CD4-positive, alpha-beta memory T cell (primary cell): ENCODE results near the gene PLCG1. TPM values are rescaled to one million over a fixed set of nuclear protein-coding genes. Genes with fewer than 3 reads are reported as not detected.
A peak's percentile ranks its signal among the peaks of the same experiment; 100 is the strongest.

ENCODE experiments used
- CTCF ChIA-PET: fragments of 350-600 bp; sonication (Branson Sonifier 250); formaldehyde crosslinking; loops from one replicate; lab custom pipeline; 2021; ENCODE audit warnings: inconsistent platforms; ENCODE audit not compliant: partially characterized antibody; lab: Charles Lee
- POLR2A ChIA-PET: fragments of 350-600 bp; sonication (Branson Sonifier 250); formaldehyde crosslinking; loops from one replicate; lab custom pipeline; 2021; ENCODE audit not compliant: partially characterized antibody; lab: Charles Lee
- DNase-seq, 5 donors: peaks; one replicate each; pipeline versions ENCODE4 v3.0.0 to v3.0.0-alpha.2; 2020 to 2022; ENCODE audit warnings: mixed read lengths in 1 of 5
- H3K27ac ChIP-seq: one replicate; pipeline ENCODE4 v1.7.0; 2013; ENCODE audit warnings: low read depth, low read length
- H3K27me3 ChIP-seq: 2 replicates; pipeline ENCODE4 v1.7.0; 2013; ENCODE audit warnings: mild to moderate bottlenecking, low read length, moderate library complexity; ENCODE audit not compliant: insufficient read depth
- H3K36me3 ChIP-seq: 2 replicates; pipeline ENCODE4 v1.7.0; 2013; ENCODE audit warnings: mild to moderate bottlenecking, low read length, moderate library complexity; ENCODE audit not compliant: insufficient read depth
- H3K4me1 ChIP-seq: 2 replicates; pipeline ENCODE4 v1.7.0; 2013; ENCODE audit warnings: mild to moderate bottlenecking, low read length, moderate library complexity; ENCODE audit not compliant: insufficient read depth
- H3K4me3 ChIP-seq, 2 donors: one replicate each; pipeline ENCODE4 v1.7.0; 2013; ENCODE audit warnings: low read length in 2 of 2, mild to moderate bottlenecking in 1 of 2
- H3K9me3 ChIP-seq, 2 donors: one replicate each; pipeline ENCODE4 v1.7.0; 2013; ENCODE audit warnings: low read length in 2 of 2, control low read depth in 1 of 2; ENCODE audit not compliant: control insufficient read depth in 1 of 2
- H3K27ac Mint-ChIP-seq, 7 donors: one replicate each; pipeline ENCODE4 v1.8.0; 2020 to 2021; ENCODE audit warnings: mixed read lengths in 7 of 7, mild to moderate bottlenecking in 6 of 7, inconsistent platforms in 3 of 7, moderate library complexity in 3 of 7
- H3K27me3 Mint-ChIP-seq, 2 donors: one replicate each; pipeline ENCODE4 v1.8.0; 2020 to 2021; ENCODE audit warnings: mixed read lengths in 2 of 2
- H3K36me3 Mint-ChIP-seq, 2 donors: one replicate each; pipeline ENCODE4 v1.8.0; 2020 to 2021; ENCODE audit warnings: mixed read lengths in 2 of 2, inconsistent platforms in 1 of 2, mild to moderate bottlenecking in 1 of 2
- H3K4me1 Mint-ChIP-seq, 4 donors: one replicate each; pipeline ENCODE4 v1.8.0; 2020 to 2021; ENCODE audit warnings: mixed read lengths in 4 of 4, mild to moderate bottlenecking in 1 of 4
- H3K4me3 Mint-ChIP-seq, 8 donors: one replicate each; pipeline ENCODE4 v1.8.0; 2020 to 2021; ENCODE audit warnings: mixed read lengths in 8 of 8, mild to moderate bottlenecking in 7 of 8, moderate library complexity in 6 of 8, inconsistent platforms in 3 of 8
- H3K9me3 Mint-ChIP-seq, 8 donors: one replicate each; pipeline ENCODE4 v1.8.0; 2020 to 2021; ENCODE audit warnings: mixed read lengths in 8 of 8, mild to moderate bottlenecking in 5 of 8, inconsistent platforms in 3 of 8, moderate library complexity in 1 of 8
- intact Hi-C: fragments of 100-400 bp; cut with micrococcal nuclease; formaldehyde crosslinking; loops from one replicate; pipeline ENCODE4 v1.15.1; 2023
- polyA plus RNA-seq, 2 donors: library from polyadenylated mRNA; unstranded; fragments of 300-500 nt; fragmentation: Illumina TruSeq; gene quantifications; one replicate each; pipeline ENCODE4 v1.2.3, GENCODE V29; 2021
- total RNA-seq, 2 experiments: library from RNA; stranded (reverse); gene quantifications; one replicate each; pipeline ENCODE4 v1.2.3, GENCODE V29; 2021

PLCG1 gene
- total and polyA plus RNA-seq, 4 experiments from 2014 or later, result 22.8 to 320 (median 194) TPM

DNA sequence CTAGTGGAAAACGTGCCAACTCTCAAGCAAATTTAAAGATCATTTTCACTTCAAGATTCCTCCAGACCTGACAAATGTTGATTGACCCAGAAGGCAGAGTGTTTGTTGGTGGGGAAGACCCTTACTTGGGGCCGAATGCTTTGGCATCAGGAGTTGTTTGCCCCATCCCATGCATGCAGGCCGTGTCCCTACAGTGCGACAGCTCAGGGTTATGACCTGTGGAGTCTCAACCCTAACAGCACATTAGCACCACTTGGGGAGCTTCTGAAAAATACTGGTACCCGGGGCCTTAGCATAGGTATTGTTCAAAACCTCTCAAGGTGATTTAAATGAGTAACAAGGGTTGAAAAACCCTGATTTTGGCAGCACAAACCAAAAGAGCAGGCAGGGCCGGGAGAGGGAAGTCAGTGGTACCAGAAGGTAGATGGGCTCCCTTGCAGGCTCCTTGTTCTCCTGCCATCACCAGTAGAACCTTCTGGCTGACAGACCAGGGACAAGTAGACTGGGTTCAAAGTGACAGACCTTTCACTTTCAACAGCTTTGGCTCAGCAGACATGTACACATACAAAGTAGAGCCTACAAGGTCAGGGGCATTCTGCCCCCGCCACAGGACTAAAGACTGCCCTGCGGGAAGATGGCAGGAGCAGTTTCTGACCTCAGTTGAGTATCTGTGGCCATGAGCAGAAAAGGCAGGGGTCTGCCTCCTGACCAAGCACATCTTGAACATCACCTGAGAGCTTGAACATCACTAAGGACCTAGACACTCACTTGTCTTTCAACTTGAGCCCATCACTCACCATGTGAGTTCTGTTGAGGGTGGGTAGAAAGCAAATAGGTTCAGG lies 39.6 kb downstream of the PLCG1 start:
- peaks cover 18 to 53% of the 10 kb centered on the region in 2 donors for H3K36me3 Mint-ChIP-seq

DNA sequence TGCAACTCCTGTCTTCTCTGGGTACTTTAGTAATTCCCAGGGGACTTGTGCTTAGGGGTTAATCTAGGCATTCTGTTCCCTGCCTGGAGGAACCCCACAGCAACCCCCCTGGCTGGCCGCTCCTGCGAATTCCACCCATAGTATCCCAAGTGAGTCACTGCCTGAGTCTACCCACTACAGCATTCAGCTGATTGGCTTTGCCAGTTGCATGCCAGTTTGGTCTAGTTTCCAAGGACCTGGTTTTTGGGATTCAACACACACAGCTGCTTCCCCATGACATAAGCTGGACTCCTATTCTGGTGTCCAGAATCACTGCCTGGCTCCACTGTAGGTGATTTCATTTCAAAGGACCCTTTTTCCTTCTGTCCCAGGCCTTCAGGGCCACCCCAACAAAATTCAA lies 40.3 kb downstream of the PLCG1 start:
- Histone ChIP-seq H3K36me3 (peaks cover 36% of the 10 kb centered on the region), H3K4me1 (no peaks in the 10 kb centered on the region), H3K27me3 (no peaks in the 10 kb centered on the region), H3K4me3 (no peak overlapping the region), H3K27ac (no peak overlapping the region), H3K9me3 (no peaks in the 10 kb centered on the region)
- DNase-seq, result no peak
- Mint-ChIP-seq H3K27me3 (no peaks in the 10 kb centered on the region), H3K36me3 (peaks cover 17 to 48% of the 10 kb centered on the region in 2 donors), H3K27ac (peak overlapping the region in 5 of 7 donors; percentile 17 to 56 (median 51)), H3K4me1 (peaks cover 2 to 23% (median 10%) of the 10 kb centered on the region in 4 donors), H3K9me3 (no peaks in the 10 kb centered on the region), H3K4me3 (no peak overlapping the region)
- ChIA-PET POLR2A (no interaction called here), CTCF (no interaction called here)
- intact Hi-C loops, result no loop called here

More for the DNA sequence above, 39.6 kb downstream of the PLCG1 start:
- Mint-ChIP-seq H3K27ac (peak overlapping the region in 6 of 7 donors; percentile 2 to 83 (median 67)), H3K27me3 (no peaks in the 10 kb centered on the region), H3K4me3 (no peak overlapping the region), H3K4me1 (peaks cover 2 to 17% (median 5%) of the 10 kb centered on the region in 4 donors), H3K9me3 (no peaks in the 10 kb centered on the region)
- H3K27me3 ChIP-seq, result no peaks in the 10 kb centered on the region
- no peak overlapping the region for H3K4me3 ChIP-seq
- ChIA-PET CTCF (interaction anchor here (1.1 kb wide), 1 partner anchor 42 kb away, joined by 4 read pairs; no protein-coding TSS in a partner anchor), POLR2A (no interaction called here)
- no peak overlapping the region for H3K27ac ChIP-seq
- intact Hi-C loops, result no loop called here
- H3K9me3 ChIP-seq, result no peaks in the 10 kb centered on the region
- no peak for DNase-seq
- no peaks in the 10 kb centered on the region for H3K4me1 ChIP-seq
- peaks cover 43% of the 10 kb centered on the region for H3K36me3 ChIP-seq

DNA sequence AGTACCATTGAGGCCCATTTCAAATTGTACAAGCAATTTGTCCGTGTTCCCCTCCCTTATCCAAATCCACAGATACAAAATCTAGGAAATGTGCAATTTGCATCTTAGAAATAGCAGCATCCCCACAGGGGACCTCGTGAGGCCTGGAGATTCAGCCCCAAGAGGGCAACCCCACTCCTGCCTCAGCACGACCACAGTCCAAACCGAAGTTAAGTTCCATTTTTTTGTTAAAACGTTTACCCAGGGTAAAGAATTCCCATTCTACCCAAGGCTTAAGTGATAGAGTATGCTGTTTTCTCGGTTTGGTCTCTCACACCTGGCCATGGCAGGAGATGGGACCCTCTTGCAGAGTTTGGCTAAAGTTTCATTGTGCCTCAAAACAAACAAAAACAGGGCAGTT lies 41.2 kb downstream of the PLCG1 start:
- no peaks in the 10 kb centered on the region for H3K9me3 ChIP-seq
- ChIA-PET POLR2A (no interaction called here), CTCF (no interaction called here)
- intact Hi-C loops, result no loop called here
- no peak for DNase-seq
- H3K27me3 Mint-ChIP-seq, result no peaks in the 10 kb centered on the region
- H3K27ac ChIP-seq, result no peak overlapping the region
- no peak overlapping the region for H3K4me3 Mint-ChIP-seq
- H3K36me3 ChIP-seq, result peaks cover 28% of the 10 kb centered on the region
- no peaks in the 10 kb centered on the region for H3K9me3 Mint-ChIP-seq
- H3K4me1 Mint-ChIP-seq, result peaks cover 2 to 19% (median 11%) of the 10 kb centered on the region in 4 donors
- no peaks in the 10 kb centered on the region for H3K4me1 ChIP-seq
- no peak overlapping the region for H3K4me3 ChIP-seq
- H3K27ac Mint-ChIP-seq, result peak overlapping the region in 4 of 7 donors; percentile 1 to 62 (median 38)
- H3K27me3 ChIP-seq, result no peaks in the 10 kb centered on the region
- H3K36me3 Mint-ChIP-seq, result peaks cover 9 to 40% of the 10 kb centered on the region in 2 donors

DNA sequence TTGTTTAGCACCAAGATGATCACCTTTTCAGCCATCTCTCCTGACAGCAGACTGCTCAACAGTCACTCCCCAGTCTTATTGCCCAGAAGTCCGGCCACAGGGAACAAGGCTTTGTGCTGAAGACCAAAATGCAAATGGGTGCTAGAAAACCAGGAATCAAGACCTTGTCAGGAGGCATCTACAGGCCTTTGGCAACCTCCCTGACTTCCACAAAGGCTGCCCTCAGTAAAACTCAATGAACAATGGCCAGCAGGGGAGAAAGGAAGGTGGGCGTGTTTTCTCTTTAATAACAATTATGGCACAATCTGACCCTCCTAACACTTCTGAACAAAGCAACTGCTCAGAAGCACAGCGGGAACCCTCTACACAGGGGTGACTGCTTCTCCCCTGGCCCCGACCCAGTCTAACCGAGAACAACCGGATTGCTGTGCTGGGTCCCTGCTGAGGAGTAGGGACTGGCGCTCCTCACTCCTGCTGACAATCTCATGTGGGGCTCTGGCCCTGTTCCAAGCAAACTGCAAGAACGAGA lies 41.6 kb downstream of the PLCG1 start:
- H3K36me3 ChIP-seq, result peaks cover 23% of the 10 kb centered on the region
- ChIA-PET CTCF (interaction anchor here (1.8 kb wide), 1 partner anchor 44 kb away, joined by 8 read pairs; no protein-coding TSS in a partner anchor), POLR2A (interaction anchor here (0.6 kb wide), 1 partner anchor 195 kb away, joined by 4 read pairs; no protein-coding TSS in a partner anchor)
- Mint-ChIP-seq H3K4me1 (peaks cover 2 to 19% (median 11%) of the 10 kb centered on the region in 4 donors), H3K27ac (peak overlapping the region in 5 of 7 donors; percentile 1 to 82 (median 19)), H3K9me3 (no peaks in the 10 kb centered on the region), H3K4me3 (no peak overlapping the region), H3K36me3 (peaks cover 9 to 35% of the 10 kb centered on the region in 2 donors), H3K27me3 (no peaks in the 10 kb centered on the region)
- no peaks in the 10 kb centered on the region for H3K4me1 ChIP-seq
- H3K9me3 ChIP-seq, result no peaks in the 10 kb centered on the region
- no peak overlapping the region for H3K4me3 ChIP-seq
- intact Hi-C loops, result no loop called here
- no peak for DNase-seq
- H3K27ac ChIP-seq, result no peak overlapping the region
- no peaks in the 10 kb centered on the region for H3K27me3 ChIP-seq

DNA sequence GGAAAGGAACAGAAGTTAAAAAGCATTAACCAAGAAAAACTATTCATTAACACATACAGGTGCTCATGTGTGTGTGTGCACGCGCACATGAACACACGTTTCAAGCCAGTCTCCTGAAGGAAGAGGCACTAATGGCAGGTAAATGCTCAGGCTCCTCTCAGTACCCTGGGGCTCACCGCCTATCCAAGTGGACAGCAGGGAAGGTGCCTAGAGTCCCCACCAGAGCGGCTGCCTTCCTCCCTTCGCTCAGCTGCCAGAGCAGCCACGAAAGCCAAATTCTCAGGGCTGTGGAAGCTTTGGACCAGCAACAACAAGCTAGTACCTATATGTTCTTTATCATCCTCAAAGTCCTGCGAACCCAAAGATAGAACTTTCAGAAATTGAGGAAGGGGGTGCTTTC lies 42.6 kb downstream of the PLCG1 start:
- Mint-ChIP-seq H3K36me3 (peaks cover under 1 to 26% of the 10 kb centered on the region in 2 donors), H3K27ac (peak overlapping the region in 3 of 7 donors; percentile 23 to 72 (median 57)), H3K27me3 (no peaks in the 10 kb centered on the region), H3K9me3 (no peaks in the 10 kb centered on the region), H3K4me3 (no peak overlapping the region), H3K4me1 (peaks cover 0 to 19% (median 11%) of the 10 kb centered on the region in 4 donors)
- ChIA-PET CTCF (interaction anchor here (0.7 to 1.8 kb wide), 2 partner anchors 45 to 212 kb away, joined by 3 to 8 read pairs; no protein-coding TSS in a partner anchor), POLR2A (interaction anchor here (1.3 to 1.7 kb wide), 2 partner anchors 23 to 38 kb away, joined by 4 to 9 read pairs; no protein-coding TSS in a partner anchor)
- intact Hi-C loops, result no loop called here
- peaks cover 13% of the 10 kb centered on the region for H3K36me3 ChIP-seq
- H3K9me3 ChIP-seq, result no peaks in the 10 kb centered on the region
- no peak for DNase-seq
- no peak overlapping the region for H3K27ac ChIP-seq
- no peaks in the 10 kb centered on the region for H3K4me1 ChIP-seq
- H3K27me3 ChIP-seq, result no peaks in the 10 kb centered on the region
- no peak overlapping the region for H3K4me3 ChIP-seq

DNA sequence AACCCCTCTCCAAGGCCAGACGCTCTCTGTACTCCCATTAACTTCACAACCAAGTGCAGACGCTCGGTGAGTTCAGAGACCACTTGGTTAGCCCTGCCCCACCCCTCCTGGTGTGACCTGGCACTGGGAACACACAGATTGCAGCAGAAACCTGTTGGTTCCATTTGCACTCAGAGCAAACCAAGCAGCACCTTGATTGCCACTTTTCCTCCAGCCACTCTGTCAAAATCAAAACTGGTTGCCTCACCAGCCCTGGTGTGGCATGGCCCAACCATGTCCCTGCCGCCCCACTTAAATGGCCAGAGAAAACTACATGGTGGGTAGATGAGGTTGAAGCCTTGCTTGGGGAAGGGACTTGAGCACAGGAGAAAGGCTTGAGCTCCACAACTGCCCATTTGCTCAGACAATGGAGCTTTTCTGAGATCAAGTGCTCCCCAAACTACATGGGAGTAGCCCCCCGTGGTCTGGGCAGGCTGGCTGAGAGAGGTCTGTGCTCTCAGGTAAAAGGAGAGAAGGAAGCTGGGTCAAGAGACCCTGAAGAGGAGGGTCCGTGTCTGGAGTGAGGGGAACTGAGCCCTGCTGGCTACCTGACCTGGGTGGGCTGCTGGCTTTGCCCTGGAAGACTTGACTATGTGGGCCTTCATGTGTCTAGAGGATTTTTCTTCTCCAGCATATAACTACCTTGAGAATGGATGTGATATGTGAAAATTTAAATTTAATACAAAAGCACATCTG lies 43.4 kb downstream of the PLCG1 start:
- Histone ChIP-seq H3K27me3 (no peaks in the 10 kb centered on the region), H3K4me1 (no peaks in the 10 kb centered on the region), H3K9me3 (no peaks in the 10 kb centered on the region), H3K4me3 (no peak overlapping the region), H3K36me3 (peaks cover 6% of the 10 kb centered on the region), H3K27ac (no peak overlapping the region)
- peaks cover 0 to 21% of the 10 kb centered on the region in 2 donors for H3K36me3 Mint-ChIP-seq
- H3K27ac Mint-ChIP-seq, result peak overlapping the region in 5 of 7 donors; percentile 36 to 59 (median 37)
- H3K9me3 Mint-ChIP-seq, result no peaks in the 10 kb centered on the region
- POLR2A ChIA-PET, result interaction anchor here (1.3 to 1.7 kb wide), 3 partner anchors 24 to 39 kb away, joined by 3 to 9 read pairs (median 4); no protein-coding TSS in a partner anchor
- intact Hi-C loops, result no loop called here
- H3K27me3 Mint-ChIP-seq, result no peaks in the 10 kb centered on the region
- CTCF ChIA-PET, result interaction anchor here (1.5 to 1.8 kb wide), 2 partner anchors 9 to 46 kb away, joined by 3 to 8 read pairs; no protein-coding TSS in a partner anchor
- peaks cover 1 to 19% (median 11%) of the 10 kb centered on the region in 4 donors for H3K4me1 Mint-ChIP-seq
- H3K4me3 Mint-ChIP-seq, result peak overlapping the region in 1 of 8 donors; percentile 33
- no peak for DNase-seq
